ENCODE results near the gene SAXO2. TPM values are rescaled to one million over a fixed set of nuclear protein-coding genes. Genes with fewer than 3 reads are reported as not detected.
"Not testable (repeated sequence)": the region's sequence is repeated elsewhere in the genome, so short reads cannot be mapped to it uniquely, and the experiment has no call there.

SAXO2 gene
- total and polyA plus RNA-seq, 2 of the 4 experiments (the other 2 are of a cell fraction) = 0.14 TPM; not detected in 1

- H3K14ac ChIP-seq (replicated peaks; ENCODE audit: low read depth, low read length); H3K4me2 ChIP-seq (ENCODE audit: low read depth, low read length); H3K4me1 ChIP-seq (ENCODE audit: control insufficient read depth, insufficient read depth, low read length); H3K9me3 ChIP-seq (ENCODE audit: control insufficient read depth, insufficient read depth, low read length); H4K5ac ChIP-seq (ENCODE audit: low read depth, low read length); H3K18ac ChIP-seq (ENCODE audit: low read depth, low read length); H3K56ac ChIP-seq (ENCODE audit: extremely low read depth, insufficient read depth, low read length); H3K4ac ChIP-seq (ENCODE audit: low read depth, low read length); H4K91ac ChIP-seq (ENCODE audit: insufficient read depth, low read depth, low read length); H3K9ac ChIP-seq (ENCODE audit: low read depth, low read length); H2BK15ac ChIP-seq (ENCODE audit: low read depth, low read length); POLR2A ChIA-PET (ENCODE audit: unreplicated experiment); H3K36me3 ChIP-seq (ENCODE audit: control insufficient read depth, insufficient read depth, low read length); BruUV-seq (replicated peaks); H2AK9ac ChIP-seq (replicated peaks; ENCODE audit: low read depth, low read length, poor library complexity); CTCF ChIA-PET; intact Hi-C loops (cut with micrococcal nuclease); H3K23ac ChIP-seq (ENCODE audit: low read depth, low read length); H2BK20ac ChIP-seq (ENCODE audit: low read depth, low read length); DNase-seq; H4K20me1 ChIP-seq (ENCODE audit: insufficient read depth, low read length); H2AK5ac ChIP-seq (ENCODE audit: low read depth, low read length); H2BK120ac ChIP-seq (ENCODE audit: low read depth, low read length); H2AFZ ChIP-seq (replicated peaks; ENCODE audit: low read length, poor library complexity); dilution Hi-C loops (cut with HindIII; ENCODE audit: low sequenced_read_pairs, unreplicated experiment); H3K4me3 ChIP-seq (ENCODE audit: insufficient read depth, low read depth, low read length); H2BK5ac ChIP-seq (ENCODE audit: low read depth, low read length, poor library complexity, severe bottlenecking); H4K8ac ChIP-seq (ENCODE audit: low read depth in 2 of 2, low read length in 2 of 2); ATAC-seq (ENCODE audit: low read depth); H3K9me1 ChIP-seq (ENCODE audit: insufficient read depth, low read length); H3K27ac ChIP-seq (ENCODE audit: insufficient read depth, low read length); in situ Hi-C loops (cut with MboI; ENCODE audit: low sequenced_read_pairs); H3K79me1 ChIP-seq (ENCODE audit: low read depth in 1 of 2, low read length in 2 of 2): not testable (repeated sequence)
- WGBS, 2 experiments (ENCODE audit: extremely low coverage in 2 of 2, insufficient read length in 1 of 2) = no CpG with 5 or more reads among the region's 6 CpGs
- peaks cover 16% of the 10 kb centered on the region for H3K27me3 ChIP-seq (ENCODE audit: control insufficient read depth, insufficient read depth, low read length)
Observed at GRCh38 chr15:82299511-82299914, 36.9 kb downstream of the SAXO2 start.

GRCh38 chr15:82300326-82300725 is 37.7 kb downstream of the SAXO2 start:
- DNase-seq; in situ Hi-C loops (cut with MboI; ENCODE audit: low sequenced_read_pairs); H3K9me3 ChIP-seq (ENCODE audit: control insufficient read depth, insufficient read depth, low read length); H3K4ac ChIP-seq (ENCODE audit: low read depth, low read length); H4K20me1 ChIP-seq (ENCODE audit: insufficient read depth, low read length); H3K14ac ChIP-seq (replicated peaks; ENCODE audit: low read depth, low read length); dilution Hi-C loops (cut with HindIII; ENCODE audit: low sequenced_read_pairs, unreplicated experiment); H3K36me3 ChIP-seq (ENCODE audit: control insufficient read depth, insufficient read depth, low read length); intact Hi-C loops (cut with micrococcal nuclease); H4K91ac ChIP-seq (ENCODE audit: insufficient read depth, low read depth, low read length); CTCF ChIA-PET; H2BK15ac ChIP-seq (ENCODE audit: low read depth, low read length); H3K4me3 ChIP-seq (ENCODE audit: insufficient read depth, low read depth, low read length); H4K5ac ChIP-seq (ENCODE audit: low read depth, low read length); H3K4me1 ChIP-seq (ENCODE audit: control insufficient read depth, insufficient read depth, low read length); H3K79me1 ChIP-seq (ENCODE audit: low read depth in 1 of 2, low read length in 2 of 2); H3K9me1 ChIP-seq (ENCODE audit: insufficient read depth, low read length); H2AFZ ChIP-seq (replicated peaks; ENCODE audit: low read length, poor library complexity); H2BK20ac ChIP-seq (ENCODE audit: low read depth, low read length); H2AK9ac ChIP-seq (replicated peaks; ENCODE audit: low read depth, low read length, poor library complexity); H2BK5ac ChIP-seq (ENCODE audit: low read depth, low read length, poor library complexity, severe bottlenecking); H3K56ac ChIP-seq (ENCODE audit: extremely low read depth, insufficient read depth, low read length); H3K9ac ChIP-seq (ENCODE audit: low read depth, low read length); BruUV-seq (replicated peaks); H4K8ac ChIP-seq (ENCODE audit: low read depth in 2 of 2, low read length in 2 of 2); H3K4me2 ChIP-seq (ENCODE audit: low read depth, low read length); H2BK120ac ChIP-seq (ENCODE audit: low read depth, low read length); H2AK5ac ChIP-seq (ENCODE audit: low read depth, low read length); H3K27ac ChIP-seq (ENCODE audit: insufficient read depth, low read length); H3K23ac ChIP-seq (ENCODE audit: low read depth, low read length); H3K18ac ChIP-seq (ENCODE audit: low read depth, low read length); POLR2A ChIA-PET (ENCODE audit: unreplicated experiment): not testable (repeated sequence)
- no CpG with 5 or more reads among the region's 6 CpGs for WGBS, 2 experiments (ENCODE audit: extremely low coverage in 2 of 2, insufficient read length in 1 of 2)
- peak; percentile 79 for ATAC-seq (ENCODE audit: low read depth)
- peaks cover 16% of the 10 kb centered on the region for H3K27me3 ChIP-seq (ENCODE audit: control insufficient read depth, insufficient read depth, low read length)

All from IMR-90 (cell line).